Measurements from ENCODE around the gene CAPZB.

The CAPZB gene

DNA sequence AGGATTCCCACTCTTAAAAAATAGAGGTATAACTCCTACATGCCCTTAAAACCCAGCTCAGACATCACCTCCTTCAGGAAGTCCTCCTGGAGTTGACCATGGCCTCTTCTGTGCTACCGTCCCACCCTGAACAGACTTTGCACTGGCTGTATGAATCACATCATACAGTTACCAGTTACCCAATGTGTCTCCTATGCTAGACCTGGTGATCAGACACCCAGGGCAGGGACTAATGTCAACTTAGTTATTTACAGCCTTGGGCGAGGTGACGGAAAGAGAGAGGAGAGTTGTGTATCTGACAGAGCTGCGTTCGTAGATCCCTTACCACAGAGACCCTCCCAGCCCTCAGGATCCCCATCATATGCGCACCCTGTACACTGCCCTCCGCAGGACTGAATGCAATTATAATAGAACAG lies 100.6 kb downstream of the CAPZB start:
- Histone ChIP-seq H3K27me3 (ENCODE audit: insufficient read depth, poor library complexity, severe bottlenecking) (no peaks in the 10 kb centered on the region), H3K27ac (replicated peaks) (no peak overlapping the region), H3K4me3 (replicated peaks; ENCODE audit: insufficient read depth, low read length) (no peak overlapping the region)
- TF ChIP-seq, protein P1, sequence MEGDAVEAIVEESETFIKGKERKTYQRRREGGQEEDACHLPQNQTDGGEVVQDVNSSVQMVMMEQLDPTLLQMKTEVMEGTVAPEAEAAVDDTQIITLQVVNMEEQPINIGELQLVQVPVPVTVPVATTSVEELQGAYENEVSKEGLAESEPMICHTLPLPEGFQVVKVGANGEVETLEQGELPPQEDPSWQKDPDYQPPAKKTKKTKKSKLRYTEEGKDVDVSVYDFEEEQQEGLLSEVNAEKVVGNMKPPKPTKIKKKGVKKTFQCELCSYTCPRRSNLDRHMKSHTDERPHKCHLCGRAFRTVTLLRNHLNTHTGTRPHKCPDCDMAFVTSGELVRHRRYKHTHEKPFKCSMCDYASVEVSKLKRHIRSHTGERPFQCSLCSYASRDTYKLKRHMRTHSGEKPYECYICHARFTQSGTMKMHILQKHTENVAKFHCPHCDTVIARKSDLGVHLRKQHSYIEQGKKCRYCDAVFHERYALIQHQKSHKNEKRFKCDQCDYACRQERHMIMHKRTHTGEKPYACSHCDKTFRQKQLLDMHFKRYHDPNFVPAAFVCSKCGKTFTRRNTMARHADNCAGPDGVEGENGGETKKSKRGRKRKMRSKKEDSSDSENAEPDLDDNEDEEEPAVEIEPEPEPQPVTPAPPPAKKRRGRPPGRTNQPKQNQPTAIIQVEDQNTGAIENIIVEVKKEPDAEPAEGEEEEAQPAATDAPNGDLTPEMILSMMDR (IDR thresholded peaks at IDR 0.05; ENCODE audit: insufficient read depth, low read length) = no peak
- TF ChIP-seq, protein P2, sequence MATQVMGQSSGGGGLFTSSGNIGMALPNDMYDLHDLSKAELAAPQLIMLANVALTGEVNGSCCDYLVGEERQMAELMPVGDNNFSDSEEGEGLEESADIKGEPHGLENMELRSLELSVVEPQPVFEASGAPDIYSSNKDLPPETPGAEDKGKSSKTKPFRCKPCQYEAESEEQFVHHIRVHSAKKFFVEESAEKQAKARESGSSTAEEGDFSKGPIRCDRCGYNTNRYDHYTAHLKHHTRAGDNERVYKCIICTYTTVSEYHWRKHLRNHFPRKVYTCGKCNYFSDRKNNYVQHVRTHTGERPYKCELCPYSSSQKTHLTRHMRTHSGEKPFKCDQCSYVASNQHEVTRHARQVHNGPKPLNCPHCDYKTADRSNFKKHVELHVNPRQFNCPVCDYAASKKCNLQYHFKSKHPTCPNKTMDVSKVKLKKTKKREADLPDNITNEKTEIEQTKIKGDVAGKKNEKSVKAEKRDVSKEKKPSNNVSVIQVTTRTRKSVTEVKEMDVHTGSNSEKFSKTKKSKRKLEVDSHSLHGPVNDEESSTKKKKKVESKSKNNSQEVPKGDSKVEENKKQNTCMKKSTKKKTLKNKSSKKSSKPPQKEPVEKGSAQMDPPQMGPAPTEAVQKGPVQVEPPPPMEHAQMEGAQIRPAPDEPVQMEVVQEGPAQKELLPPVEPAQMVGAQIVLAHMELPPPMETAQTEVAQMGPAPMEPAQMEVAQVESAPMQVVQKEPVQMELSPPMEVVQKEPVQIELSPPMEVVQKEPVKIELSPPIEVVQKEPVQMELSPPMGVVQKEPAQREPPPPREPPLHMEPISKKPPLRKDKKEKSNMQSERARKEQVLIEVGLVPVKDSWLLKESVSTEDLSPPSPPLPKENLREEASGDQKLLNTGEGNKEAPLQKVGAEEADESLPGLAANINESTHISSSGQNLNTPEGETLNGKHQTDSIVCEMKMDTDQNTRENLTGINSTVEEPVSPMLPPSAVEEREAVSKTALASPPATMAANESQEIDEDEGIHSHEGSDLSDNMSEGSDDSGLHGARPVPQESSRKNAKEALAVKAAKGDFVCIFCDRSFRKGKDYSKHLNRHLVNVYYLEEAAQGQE (IDR thresholded peaks at IDR 0.05; ENCODE audit: insufficient replicate concordance, low read depth) = no peak
- TF ChIP-seq POLR2AphosphoS5 (IDR thresholded peaks at IDR 0.05; ENCODE audit: low read depth) = no peak
- no peak for TF ChIP-seq SPI1 (IDR thresholded peaks at IDR 0.05; ENCODE audit: borderline replicate concordance, low read depth)
- TF ChIP-seq GABPA (IDR thresholded peaks at IDR 0.05; ENCODE audit: low read depth) = no peak
- no peak for DNase-seq (ENCODE audit: low read depth in 1 of 2, low spot score in 1 of 2)

DNA sequence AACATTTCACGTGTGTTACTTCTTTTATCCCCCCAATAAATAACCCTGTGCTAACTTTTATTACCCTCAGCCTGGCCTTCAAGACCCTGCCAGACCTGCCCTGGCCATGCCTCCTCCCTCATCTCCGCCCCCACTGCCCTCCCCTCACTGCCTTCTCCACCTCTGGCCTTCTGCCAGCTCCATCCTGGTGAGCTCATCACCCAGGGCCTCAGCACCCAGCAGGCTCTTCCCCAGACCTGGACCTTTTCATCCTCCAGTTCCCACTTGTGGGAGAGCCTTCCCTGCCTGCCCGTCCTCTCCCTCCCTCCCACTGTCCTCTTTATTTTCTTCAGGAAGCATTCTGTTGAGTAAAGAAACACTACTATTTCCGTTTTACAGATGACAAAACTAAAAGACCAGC lies 101.2 kb downstream of the CAPZB start:
- no peaks in the 10 kb centered on the region for H3K27me3 ChIP-seq (ENCODE audit: insufficient read depth, poor library complexity, severe bottlenecking)
- H3K27ac ChIP-seq (replicated peaks) = no peak overlapping the region
- no peak overlapping the region for H3K4me3 ChIP-seq (replicated peaks; ENCODE audit: insufficient read depth, low read length)
- DNase-seq (ENCODE audit: low read depth in 1 of 2, low spot score in 1 of 2) = no peak
- no peak for TF ChIP-seq POLR2AphosphoS5 (IDR thresholded peaks at IDR 0.05; ENCODE audit: low read depth)
- TF ChIP-seq, protein P2 (IDR thresholded peaks at IDR 0.05; ENCODE audit: insufficient replicate concordance, low read depth) = no peak

DNA sequence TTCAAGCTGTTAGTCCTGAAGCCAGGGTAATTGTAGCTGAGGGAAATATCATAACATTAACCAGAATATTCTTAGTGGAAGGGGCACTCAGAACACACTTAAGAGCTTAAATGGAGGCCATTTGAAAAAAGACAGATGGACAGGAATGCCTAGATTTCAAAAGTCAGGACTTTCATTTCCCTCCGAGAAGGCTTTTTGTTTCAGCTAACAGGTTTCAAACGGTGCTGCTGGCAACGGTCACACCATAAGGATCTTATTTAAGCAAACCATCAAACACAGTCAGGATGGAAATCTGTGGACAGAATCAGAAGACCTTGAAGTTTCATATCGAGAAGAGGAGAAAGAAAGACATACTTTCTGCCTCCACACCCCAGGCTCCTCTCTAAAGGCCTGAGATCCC lies 103.1 kb downstream of the CAPZB start:
- DNase-seq (ENCODE audit: low read depth in 1 of 2, low spot score in 1 of 2) = no peak
- Histone ChIP-seq H3K4me3 (replicated peaks; ENCODE audit: insufficient read depth, low read length) (no peak overlapping the region), H3K27ac (replicated peaks) (no peak overlapping the region), H3K27me3 (ENCODE audit: insufficient read depth, poor library complexity, severe bottlenecking) (no peaks in the 10 kb centered on the region)
- TF ChIP-seq, protein P2 (IDR thresholded peaks at IDR 0.05; ENCODE audit: insufficient replicate concordance, low read depth) = no peak
- TF ChIP-seq SPI1 (IDR thresholded peaks at IDR 0.05; ENCODE audit: borderline replicate concordance, low read depth) (no peak), GABPA (IDR thresholded peaks at IDR 0.05; ENCODE audit: low read depth) (no peak), POLR2AphosphoS5 (IDR thresholded peaks at IDR 0.05; ENCODE audit: low read depth) (no peak)
- TF ChIP-seq, protein P1 (IDR thresholded peaks at IDR 0.05; ENCODE audit: insufficient read depth, low read length) = no peak

DNA sequence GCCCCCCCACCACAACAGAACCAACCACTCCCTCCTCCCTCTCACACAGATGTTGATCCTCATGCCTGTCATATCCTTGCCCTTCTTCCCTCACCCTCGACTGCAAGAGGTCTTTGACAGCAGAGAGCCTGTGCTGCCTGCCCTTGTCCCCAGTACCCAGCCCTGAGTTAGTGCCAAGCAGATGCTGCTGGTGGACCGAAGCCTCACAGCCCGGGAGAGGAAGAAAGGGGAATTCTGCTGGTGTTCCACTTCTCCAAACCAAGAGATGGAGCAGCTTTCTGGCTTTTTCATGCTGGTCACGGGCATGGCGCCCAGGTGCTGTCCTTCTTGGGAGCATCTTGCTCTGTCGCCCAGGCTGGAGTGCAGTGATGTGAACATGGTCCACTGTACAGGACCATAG lies 104.1 kb downstream of the CAPZB start:
- Histone ChIP-seq H3K27ac (replicated peaks) (no peak overlapping the region), H3K27me3 (ENCODE audit: insufficient read depth, poor library complexity, severe bottlenecking) (no peaks in the 10 kb centered on the region), H3K4me3 (replicated peaks; ENCODE audit: insufficient read depth, low read length) (no peak overlapping the region)
- no peak for DNase-seq (ENCODE audit: low read depth in 1 of 2, low spot score in 1 of 2)
- TF ChIP-seq GABPA (IDR thresholded peaks at IDR 0.05; ENCODE audit: low read depth) (no peak), SPI1 (IDR thresholded peaks at IDR 0.05; ENCODE audit: borderline replicate concordance, low read depth) (no peak), POLR2AphosphoS5 (IDR thresholded peaks at IDR 0.05; ENCODE audit: low read depth) (no peak)
- TF ChIP-seq, protein P1 (IDR thresholded peaks at IDR 0.05; ENCODE audit: insufficient read depth, low read length) = no peak
- TF ChIP-seq, protein P2 (IDR thresholded peaks at IDR 0.05; ENCODE audit: insufficient replicate concordance, low read depth) = no peak
